Stimulated activated CD8-positive, alpha-beta memory T cell treated with anti-CD3 and anti-CD28 coated beads, Interleukin-7, amount 100 ng/mL, for 4 hours (primary cell): Measurements from ENCODE around the gene ATRNL1.

Source experiments
- DNase-seq, 2 donors: peaks; one replicate each; pipeline ENCODE4 v3.0.0-alpha.2; 2020; ENCODE audit warnings: low read depth in 2 of 2

The ATRNL1 gene

GRCh38 chr10:115884331-115884730, 791.2 kb downstream of the ATRNL1 start:
- DNase-seq, result no peak

- DNase-seq, result no peak
Measured at GRCh38 chr10:115895166-115895565, 802.0 kb downstream of the ATRNL1 start.

GRCh38 chr10:115898242-115898641, 805.1 kb downstream of the ATRNL1 start:
- DNase-seq, result no peak

- DNase-seq, result no peak
Measured at GRCh38 chr10:115902596-115902995, 809.4 kb downstream of the ATRNL1 start.

GRCh38 chr10:115903207-115903606, 810.0 kb downstream of the ATRNL1 start:
- DNase-seq, result no peak

- DNase-seq, result no peak
Measured at GRCh38 chr10:115903845-115904244, 810.7 kb downstream of the ATRNL1 start.

- DNase-seq, result no peak
Measured at GRCh38 chr10:115909037-115909436, 815.9 kb downstream of the ATRNL1 start.

- no peak for DNase-seq
Measured at GRCh38 chr10:115909962-115910731, 817.0 kb downstream of the ATRNL1 start.

GRCh38 chr10:115914475-115914874, 821.3 kb downstream of the ATRNL1 start:
- DNase-seq, result no peak

GRCh38 chr10:115915429-115915828, 822.3 kb downstream of the ATRNL1 start:
- DNase-seq, result no peak

- DNase-seq, result no peak
Measured at GRCh38 chr10:115918812-115919211, 825.6 kb downstream of the ATRNL1 start.

- DNase-seq, result no peak
Measured at GRCh38 chr10:115921795-115922194, 828.6 kb downstream of the ATRNL1 start.

GRCh38 chr10:115931309-115931708, 838.1 kb downstream of the ATRNL1 start:
- DNase-seq, result no peak

- no peak for DNase-seq
Measured at GRCh38 chr10:115932099-115932498, 838.9 kb downstream of the ATRNL1 start.

- DNase-seq, result no peak
Measured at GRCh38 chr10:115933098-115933497, 839.9 kb downstream of the ATRNL1 start.

GRCh38 chr10:115935731-115936130, 842.6 kb downstream of the ATRNL1 start:
- DNase-seq, result no peak

GRCh38 chr10:115936926-115937767, 844.0 kb downstream of the ATRNL1 start:
- DNase-seq, result no peak

- no peak for DNase-seq
Measured at GRCh38 chr10:115937768-115938056, 844.5 kb downstream of the ATRNL1 start.

GRCh38 chr10:115939101-115939854, 846.1 kb downstream of the ATRNL1 start:
- no peak for DNase-seq

- DNase-seq, result no peak
Measured at GRCh38 chr10:115941361-115941771, 848.2 kb downstream of the ATRNL1 start.

- DNase-seq, result no peak
Measured at GRCh38 chr10:115942101-115942500, 848.9 kb downstream of the ATRNL1 start.

- DNase-seq, result no peak
Measured at GRCh38 chr10:115944538-115944937, 851.4 kb downstream of the ATRNL1 start.
